A549 treated with CpdA at 1 μM for 4 hours (cell line): ENCODE results near the gene ACBD6. TPM values are rescaled to one million over a fixed set of nuclear protein-coding genes. Genes with fewer than 3 reads are reported as not detected.

ENCODE experiments used
- total RNA-seq: library from RNA; stranded (reverse); fragments of 200-300 nt; extraction: Qiagen RNA extraction; gene quantifications from 5 replicates; pipeline ENCODE4 v1.2.3, GENCODE V29; 2022; ENCODE audit warnings: low read depth

Gene ACBD6, protein sequence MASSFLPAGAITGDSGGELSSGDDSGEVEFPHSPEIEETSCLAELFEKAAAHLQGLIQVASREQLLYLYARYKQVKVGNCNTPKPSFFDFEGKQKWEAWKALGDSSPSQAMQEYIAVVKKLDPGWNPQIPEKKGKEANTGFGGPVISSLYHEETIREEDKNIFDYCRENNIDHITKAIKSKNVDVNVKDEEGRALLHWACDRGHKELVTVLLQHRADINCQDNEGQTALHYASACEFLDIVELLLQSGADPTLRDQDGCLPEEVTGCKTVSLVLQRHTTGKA
- total RNA-seq = 54.7 to 58.3 TPM (median 55.8 TPM) in 5 replicates

DNA sequence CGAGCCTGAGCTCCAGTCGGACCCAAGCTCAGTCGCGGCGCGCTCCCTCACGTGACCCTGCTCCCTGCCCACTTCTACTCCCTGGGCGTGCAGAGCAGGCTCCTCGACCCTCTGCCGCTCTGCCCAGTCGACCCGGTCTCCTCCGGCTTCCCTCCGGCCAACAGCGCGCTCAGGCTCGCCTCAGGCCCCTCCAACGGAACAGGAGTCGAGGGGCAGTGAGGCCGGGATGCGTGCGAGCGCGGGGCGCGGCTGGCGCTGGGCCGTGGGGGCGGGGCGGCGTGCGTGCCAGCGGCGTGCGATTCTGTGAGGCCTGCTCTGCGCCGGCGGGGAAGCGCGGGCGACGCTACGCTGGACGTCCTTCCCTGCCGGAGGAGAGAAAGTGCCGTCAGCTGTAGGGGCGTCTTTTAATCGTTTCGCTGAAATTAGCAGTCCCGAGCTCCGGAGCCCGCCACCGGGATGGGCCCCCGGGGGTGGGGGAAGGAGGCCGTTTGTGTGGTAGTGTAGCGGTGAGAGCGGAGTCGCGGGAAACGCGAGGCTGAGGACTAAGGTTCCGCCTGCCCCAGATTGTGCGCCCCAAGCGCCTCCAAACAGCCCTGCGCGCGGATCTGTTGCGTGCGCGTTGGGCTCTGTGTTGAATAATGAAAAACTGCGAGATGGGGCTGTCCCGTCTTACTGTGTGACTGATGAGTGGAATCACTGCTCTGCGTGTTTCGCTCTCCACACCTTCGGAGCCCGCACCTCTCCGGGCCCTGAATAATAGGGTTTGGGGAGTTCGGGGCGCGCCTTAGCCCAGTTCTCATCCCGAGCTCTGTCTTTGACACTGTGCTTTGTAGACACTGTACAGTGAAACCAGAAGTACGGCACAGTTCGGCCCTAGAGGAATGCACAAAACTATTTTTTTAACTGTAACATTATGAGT lies at the start of gene ACBD6:
Gene ACBD6 (minus strand): TSS at position 217 of the 919 bp plus-strand sequence. CDS start 311 bp downstream, outside the sequence.

Other genes with a start within 250 kb of the ACBD6 start
- 0.05 to 0.19 TPM in 2 of 5 replicates, not detected in the others for gene OVAAL, start 56.4 kb upstream of the ACBD6 start, total RNA-seq
- gene XPR1, start 129.4 kb upstream of the ACBD6 start, total RNA-seq = 18.3 to 26.7 TPM (median 22.2 TPM) in 5 replicates